Epithelial cell of prostate (primary cell): ENCODE results near the gene MYO16.

Experiments used
- DNase-seq: peaks from one replicate; pipeline ENCODE4 v3.0.0-alpha.2; 2011; ENCODE audit warnings: low read depth, low spot score
- H3K27ac ChIP-seq: fragments of 450-650 bp; 2 replicates; pipeline ENCODE4 v1.5.1; 2017; ENCODE audit warnings: mild to moderate bottlenecking

MYO16 gene

DNA sequence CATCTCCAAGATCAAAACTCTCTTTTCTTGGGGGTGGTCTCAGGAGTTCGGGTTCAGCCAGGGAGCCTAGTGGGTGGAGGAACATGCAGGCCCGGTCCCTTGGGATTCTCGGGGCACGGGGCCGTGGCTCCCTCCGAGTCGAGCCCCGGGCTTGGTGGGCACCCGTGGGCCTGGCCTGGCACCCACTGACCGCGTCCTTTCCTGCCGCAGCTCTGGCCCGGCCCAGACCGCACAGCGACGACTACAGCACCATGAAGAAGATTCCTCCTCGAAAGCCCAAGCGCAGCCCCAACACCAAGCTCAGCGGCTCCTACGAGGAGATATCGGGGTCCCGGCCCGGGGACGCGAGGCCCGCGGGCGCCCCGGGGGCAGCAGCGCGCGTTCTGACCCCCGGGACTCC lies 510.6 kb downstream of the MYO16 start:
- H3K27ac ChIP-seq: no peak overlapping the region
- DNase-seq: no peak

DNA sequence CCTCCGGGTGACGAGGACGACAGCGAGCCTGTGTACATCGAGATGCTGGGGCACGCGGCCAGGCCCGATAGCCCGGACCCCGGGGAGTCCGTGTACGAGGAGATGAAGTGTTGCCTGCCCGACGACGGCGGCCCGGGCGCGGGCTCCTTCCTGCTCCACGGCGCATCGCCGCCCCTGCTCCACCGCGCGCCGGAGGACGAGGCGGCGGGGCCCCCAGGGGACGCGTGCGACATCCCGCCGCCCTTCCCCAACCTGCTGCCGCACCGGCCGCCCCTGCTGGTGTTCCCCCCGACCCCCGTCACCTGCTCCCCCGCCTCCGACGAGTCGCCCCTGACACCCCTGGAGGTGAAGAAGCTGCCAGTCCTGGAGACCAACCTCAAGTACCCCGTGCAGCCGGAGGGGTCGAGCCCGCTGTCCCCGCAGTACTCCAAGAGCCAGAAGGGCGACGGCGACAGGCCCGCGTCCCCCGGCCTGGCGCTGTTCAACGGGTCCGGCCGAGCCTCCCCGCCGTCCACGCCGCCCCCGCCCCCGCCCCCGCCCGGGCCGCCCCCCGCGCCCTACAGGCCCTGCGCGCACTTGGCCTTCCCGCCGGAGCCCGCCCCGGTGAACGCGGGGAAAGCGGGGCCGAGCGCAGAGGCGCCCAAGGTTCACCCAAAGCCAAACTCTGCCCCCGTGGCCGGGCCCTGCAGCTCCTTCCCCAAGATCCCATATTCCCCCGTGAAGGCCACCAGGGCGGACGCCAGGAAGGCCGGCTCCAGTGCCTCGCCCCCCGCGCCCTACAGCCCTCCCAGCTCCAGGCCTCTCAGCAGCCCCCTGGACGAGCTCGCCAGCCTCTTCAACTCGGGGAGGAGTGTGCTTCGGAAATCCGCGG lies 511.3 kb downstream of the MYO16 start:
- H3K27ac ChIP-seq: no peak overlapping the region

DNA sequence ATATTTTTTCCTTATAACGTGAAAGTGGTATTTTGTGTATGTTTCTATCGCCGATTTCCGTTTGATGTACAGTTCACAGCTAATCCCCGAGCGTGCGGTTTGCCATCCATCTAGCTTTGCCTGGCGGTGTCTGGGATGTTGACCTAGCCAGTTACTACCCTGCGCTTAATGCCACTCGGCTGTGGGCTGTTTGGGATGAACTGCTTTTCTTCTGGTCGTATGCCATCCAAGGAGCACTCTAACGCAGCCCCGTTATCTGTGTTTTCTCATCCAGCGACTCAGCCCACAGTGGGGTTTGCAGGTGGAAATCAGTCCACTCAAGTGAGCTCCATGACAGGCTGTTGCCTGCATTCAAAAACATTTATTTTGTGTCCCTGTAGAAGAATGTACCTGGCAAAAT lies 512.3 kb downstream of the MYO16 start:
- H3K27ac ChIP-seq: no peak overlapping the region
- no peak for DNase-seq

More for the DNA sequence above, 511.3 kb downstream of the MYO16 start:
- DNase-seq: no peak

DNA sequence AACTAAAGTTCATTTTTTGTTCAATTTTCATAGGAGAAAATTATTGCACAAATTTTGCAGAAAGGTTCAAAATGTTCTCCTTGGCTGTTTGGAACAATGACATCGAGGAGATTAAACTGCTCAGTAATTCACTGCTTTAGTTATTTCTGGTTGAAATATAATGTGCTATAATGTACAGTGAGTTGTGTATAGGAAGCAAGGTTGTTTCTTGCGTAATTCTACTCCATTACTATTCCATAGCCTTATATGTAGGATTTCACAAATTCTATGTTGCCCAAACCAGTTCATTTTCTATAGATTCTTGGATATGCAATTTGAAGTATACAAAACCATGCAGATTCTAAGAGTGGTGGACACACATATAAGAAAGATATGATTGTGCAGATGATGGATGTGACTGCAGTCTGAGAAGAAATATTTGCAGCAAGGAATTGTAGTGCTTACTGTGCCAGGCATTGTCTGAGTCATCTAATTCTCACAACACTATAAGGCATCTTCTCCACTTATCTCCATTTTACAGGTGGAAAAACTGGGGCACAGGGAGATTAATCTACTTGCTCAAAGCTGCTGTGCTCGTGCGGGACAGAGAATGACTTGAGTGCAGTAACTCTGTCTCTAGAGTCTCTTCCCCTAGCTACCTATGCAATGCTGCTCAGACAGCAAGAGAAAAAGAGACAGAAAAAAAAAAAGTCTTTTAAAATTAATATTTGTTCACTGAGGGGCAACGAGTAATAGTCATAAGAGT lies 515.5 kb downstream of the MYO16 start:
- no peak overlapping the region for H3K27ac ChIP-seq
- DNase-seq: no peak

DNA sequence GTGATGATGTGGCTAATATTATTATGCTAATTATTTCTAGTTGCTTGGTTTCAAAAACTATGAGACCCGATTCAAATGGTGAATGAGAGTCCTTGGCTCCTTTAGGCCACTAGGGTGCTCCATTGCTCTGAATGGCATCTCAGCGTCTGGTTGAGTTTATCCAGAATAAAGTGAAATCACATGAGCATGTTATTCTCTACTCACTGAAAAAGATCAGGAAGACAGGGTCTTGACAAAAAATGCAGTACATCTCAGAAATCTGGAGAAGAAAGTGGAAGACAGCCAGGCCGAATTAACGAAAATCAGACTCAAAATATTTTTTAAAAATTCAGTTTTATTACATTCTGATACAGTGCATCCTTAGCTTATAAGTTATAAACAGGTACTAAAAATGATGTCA lies 516.2 kb downstream of the MYO16 start:
- H3K27ac ChIP-seq: no peak overlapping the region
- DNase-seq: no peak

DNA sequence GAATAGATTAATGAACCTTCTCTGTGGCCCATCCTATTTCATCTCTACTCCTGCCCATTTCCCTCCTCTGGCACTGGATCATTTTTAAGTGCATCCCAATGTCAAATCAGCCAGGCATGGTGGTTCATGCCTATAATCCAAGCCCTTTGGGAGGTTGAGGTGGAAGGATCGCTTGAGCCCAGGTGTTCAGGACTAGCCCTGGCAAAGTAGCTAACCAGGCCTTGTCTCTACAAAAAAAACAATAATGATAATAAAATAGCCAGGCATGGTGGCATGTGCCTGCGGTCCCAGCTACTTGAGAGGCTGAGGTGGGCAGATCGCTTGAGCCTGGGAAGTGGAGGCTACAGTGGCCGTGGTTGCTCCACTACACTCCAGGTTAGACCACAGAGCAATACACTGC lies 517.0 kb downstream of the MYO16 start:
- H3K27ac ChIP-seq: peak overlapping the region; percentile 84

DNA sequence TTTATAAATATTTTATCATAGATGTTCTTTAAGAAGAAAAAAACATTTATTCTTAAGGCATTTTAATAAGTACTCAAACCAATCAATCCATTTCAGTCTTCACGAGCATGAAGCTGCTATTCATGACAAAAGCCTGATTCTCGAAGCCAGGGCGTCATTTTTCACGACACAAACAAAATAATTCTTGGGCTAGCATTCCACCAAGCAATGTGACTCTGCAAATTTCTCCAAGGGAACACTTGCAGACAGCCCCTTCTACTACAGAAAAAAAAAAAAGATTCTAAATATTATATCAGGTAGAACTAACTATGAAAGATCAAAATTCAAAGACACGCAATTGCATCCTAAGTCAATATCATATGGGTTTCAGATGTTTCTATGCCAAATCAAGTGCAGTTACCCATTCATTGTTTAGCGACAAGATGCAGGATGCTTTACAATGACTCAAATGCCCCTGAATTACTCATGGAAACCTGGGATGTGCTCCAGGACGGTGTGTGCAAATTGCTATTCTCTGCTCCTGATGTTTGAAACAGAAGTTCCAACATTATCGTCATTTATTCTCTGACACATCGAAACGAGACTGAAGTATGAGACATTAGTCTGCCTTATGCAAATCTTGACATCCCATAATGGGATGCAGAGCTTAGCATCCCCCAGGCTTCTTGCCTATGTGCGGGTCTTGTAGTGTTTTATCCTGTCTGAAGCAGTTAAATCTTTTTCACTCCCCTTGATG lies 517.7 kb downstream of the MYO16 start:
- no peak for DNase-seq
- peak overlapping the region; percentile 84 for H3K27ac ChIP-seq

More for the DNA sequence above, 517.0 kb downstream of the MYO16 start:
- no peak for DNase-seq

DNA sequence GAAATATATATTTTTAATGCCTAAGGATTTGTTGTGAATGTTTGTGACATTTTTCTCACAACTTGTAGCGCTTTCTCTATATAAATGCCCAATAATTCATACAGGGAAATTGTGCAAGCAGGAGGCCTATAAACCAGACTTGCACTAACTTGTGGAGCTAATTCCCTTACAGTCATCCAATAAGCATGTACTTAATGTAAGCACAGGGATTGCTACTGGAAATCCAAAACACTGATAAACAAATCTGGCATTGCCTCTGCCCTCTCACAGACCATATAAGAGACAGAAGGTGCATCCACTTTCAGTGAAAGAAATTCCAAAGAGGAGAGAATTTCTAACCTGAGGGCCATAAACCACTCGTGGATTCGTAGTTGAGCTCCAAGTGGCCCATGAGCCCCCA lies 518.8 kb downstream of the MYO16 start:
- peak overlapping the region; percentile 84 for H3K27ac ChIP-seq
- DNase-seq: no peak

DNA sequence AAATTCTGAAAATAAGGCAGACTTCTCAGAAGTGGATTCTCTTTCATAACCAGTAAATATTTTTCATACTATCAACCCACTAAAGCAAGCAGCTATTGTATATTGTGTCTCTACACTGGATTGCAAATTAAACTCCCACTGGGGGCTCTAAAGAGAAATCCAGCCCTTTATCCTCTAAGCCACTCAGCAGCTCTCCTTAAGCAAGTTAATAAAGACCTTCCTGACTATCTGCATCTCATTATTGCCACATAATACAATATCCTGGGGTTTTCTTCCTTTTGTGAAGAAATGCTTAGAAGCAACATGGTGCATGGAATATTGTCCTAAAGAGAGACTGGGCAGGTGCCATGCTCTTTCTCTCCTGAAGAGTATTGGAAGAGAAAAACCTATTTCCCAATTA lies 521.3 kb downstream of the MYO16 start:
- no peak for DNase-seq
- H3K27ac ChIP-seq: peak overlapping the region; percentile 87

DNA sequence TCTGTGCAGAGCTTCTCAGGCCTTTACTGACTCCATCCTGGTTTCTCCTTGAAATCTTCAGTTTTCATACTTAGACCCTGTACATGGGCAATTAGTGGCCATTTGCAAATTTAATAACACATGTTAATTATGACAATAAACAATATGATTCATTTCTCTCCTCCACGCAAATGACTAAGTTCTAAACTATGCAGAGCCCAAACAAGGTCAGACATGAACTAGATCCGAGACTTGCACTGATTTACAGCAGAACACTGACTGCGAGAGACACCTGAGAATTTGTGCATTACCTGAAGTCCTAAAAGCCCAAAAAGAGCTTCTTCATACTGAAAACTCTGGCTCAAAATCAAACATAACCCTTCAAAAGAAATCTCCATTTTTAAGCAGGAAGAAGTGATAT lies 521.8 kb downstream of the MYO16 start:
- H3K27ac ChIP-seq: peak overlapping the region; percentile 87
- DNase-seq: no peak

DNA sequence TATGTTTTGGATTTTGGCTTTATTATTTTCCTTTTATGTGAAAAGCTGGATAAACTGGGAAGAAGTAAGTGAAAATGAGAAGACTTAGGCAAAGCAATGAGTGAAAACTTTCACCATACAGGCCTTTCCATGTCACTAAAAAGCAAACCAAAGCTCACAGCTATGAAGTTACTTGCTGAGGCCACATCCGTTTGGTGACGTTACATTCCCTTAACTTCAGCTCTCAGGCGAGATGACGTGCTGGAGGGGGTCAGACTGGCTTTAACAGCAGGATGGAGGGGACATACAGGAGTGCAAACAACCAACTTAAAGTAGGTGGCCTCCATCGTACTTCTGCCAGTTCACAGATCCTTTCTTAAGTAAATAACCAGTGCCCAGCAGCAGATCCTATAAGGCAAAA lies 522.3 kb downstream of the MYO16 start:
- peak overlapping the region; percentile 87 for H3K27ac ChIP-seq
- no peak for DNase-seq

DNA sequence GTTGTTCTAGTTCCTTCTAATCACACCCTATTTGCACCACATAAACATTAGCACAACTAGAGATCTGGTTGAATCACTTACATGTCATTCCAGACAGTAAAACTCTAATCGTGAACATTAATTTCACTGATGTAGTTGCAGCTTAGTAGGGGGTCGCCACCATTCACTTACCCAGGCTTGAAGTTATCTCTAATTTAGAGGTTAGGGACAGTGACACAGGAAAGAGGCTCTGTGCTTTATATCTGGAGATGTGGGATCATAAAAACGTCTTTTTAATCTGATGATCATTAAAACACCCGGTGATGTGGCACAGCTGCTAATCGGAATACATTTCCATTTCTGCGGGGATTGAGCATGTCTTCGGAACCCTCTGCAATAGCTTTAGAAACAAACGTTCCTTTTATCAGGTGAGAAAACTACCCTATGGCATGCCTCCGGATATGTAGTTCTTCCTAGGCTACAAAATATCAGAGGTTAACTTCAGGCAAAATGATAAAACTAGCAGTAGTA lies 523.0 kb downstream of the MYO16 start:
- DNase-seq: no peak
- H3K27ac ChIP-seq: peak overlapping the region; percentile 87

DNA sequence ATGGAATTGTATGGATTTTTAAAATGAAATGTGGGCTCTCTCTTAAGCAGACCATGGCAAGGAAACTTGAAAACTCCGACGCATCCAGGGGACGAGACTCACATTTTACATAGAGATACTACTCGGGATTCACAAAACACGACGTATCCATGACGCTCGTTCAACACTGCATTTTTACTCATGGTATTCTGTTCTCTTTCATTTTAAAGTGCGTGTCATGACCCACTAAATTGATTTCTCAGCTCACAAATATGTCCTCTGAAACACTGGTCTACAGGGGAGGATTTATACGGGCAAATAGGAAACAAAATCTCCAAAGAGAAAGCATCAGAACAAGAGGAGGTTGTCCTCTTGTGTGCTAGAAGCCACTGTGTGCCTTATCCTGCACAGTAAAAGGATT lies 523.5 kb downstream of the MYO16 start:
- no peak overlapping the region for H3K27ac ChIP-seq
- DNase-seq: no peak

DNA sequence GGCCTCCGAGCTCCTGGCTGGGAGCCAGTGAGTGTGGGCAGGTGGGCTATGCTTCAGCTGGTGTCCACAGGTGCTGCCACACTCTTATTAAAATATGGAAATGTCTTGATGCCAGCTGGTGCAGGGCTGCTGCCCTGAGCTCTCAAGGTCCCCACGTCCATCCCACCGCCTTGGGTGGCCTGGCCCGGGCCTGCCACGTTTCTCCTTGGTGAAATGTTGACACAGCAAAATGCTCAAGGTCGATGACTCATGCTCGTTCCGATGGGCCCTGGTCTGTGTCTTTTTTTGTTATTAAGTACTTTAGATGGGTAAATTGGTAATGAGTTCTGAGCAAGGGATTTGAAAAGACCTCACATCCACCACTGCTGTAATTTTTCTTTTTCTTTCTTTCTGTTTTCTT lies 524.7 kb downstream of the MYO16 start:
- DNase-seq: no peak
- no peak overlapping the region for H3K27ac ChIP-seq

DNA sequence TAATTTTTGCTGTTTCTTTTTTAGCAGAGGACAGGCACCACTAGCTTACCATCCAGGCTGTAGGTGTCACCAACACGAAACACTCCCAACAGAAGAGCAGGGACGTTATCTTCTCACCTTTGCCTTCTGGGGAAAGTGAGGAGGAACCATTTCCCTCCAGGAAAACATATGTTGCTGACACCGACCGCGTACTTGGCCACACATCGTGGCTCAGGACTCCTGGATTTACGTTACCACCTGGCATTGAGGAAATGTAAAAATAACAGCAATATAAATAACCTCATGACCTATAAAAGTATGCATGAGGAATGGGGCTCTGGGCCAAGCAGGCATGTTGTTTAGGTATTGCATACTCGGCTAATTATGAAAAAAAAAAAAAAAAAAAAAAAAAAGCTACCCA lies 525.1 kb downstream of the MYO16 start:
- H3K27ac ChIP-seq: peak overlapping the region; percentile 99
- no peak for DNase-seq

DNA sequence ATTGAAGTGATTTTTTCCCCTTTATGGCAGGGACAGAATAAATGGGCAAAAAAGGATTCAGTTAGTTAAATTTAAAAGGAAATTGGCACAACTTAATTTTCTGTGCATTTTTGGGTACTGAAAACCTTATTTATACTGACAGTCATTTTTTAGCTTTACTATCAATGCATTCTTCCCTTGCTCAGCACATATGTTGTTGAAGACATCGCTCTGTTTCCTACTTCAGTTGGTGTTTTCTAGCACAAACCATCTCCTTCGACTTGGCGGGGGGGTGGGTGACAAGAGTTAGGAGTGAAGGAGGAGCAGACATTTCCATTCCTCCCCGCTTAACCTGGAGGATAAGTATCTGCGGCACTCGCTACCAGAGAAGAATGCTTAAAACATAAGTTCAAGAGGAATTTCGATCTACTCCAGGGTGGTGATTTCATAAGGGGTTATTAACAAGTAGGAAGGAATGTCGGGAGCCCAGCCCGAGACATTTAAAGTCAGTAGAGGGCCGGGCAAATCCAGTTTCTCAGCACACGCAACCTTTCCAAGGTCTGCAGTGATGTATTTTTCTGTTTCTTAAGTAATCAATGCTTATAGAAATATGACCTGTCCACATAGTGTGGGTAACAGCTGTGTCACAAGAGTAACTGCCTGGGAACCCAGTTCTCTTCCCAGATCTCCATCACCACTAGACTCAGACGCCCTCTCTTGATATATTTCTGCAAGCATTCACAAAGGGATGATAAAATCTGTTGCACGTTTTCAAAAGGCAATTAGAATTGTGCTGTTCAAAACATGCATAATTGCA lies 525.8 kb downstream of the MYO16 start:
- H3K27ac ChIP-seq: peak overlapping the region; percentile 99
- no peak for DNase-seq

DNA sequence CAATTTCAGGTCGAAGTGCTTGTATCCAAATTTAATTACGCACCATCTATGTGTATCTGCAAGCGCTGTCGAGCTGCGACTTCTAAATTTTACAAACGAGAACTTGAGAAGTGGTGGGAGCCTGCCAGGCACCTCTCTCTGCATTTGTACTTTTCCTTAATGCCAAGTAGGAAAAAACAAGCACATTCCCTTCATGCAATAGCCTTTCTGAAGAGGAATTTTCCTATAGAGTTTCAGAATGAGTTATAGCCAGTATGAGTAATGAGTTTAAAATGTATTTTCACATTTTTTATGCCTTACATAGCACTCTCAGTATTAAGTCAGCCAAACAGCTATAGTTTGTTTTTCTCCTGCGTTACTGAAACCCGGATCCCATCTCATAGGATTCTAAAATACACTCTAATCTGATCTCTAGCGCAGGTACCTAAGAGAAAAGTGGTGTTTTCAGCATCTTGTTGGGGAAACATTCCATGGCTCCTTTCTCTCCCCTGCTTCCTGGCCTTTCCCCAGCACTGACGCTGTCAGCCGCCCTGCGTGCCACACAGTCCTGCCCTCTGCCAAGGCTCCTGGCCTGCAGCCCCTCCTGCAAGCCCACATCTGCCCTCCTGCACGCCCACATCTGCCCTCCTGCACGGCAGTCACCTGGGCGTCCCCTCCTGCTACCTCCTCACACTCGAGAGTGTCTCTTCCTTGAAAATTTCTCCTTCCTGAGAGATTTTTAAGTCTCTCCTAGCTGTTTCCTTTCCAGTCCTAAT lies 526.9 kb downstream of the MYO16 start:
- H3K27ac ChIP-seq: peak overlapping the region; percentile 99
- no peak for DNase-seq

DNA sequence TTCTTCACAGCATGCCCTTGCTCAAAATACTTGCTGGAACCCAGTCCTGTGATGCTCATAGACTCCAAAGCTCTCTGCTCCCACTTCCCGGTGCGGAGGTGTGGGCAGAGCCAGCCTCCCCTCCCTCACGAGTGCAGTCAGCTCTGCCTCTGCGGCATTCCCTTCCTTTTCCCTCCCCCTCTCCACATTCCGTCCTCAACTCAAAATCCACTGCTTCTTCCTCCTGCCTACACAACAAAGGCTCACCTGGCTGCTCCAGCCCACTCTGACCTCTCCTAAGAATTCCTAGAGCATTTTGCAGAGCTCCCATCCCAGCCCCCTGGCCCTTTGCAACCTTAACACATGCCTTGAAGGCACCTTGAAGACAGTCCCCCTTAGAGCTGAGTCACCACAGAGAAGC lies 527.9 kb downstream of the MYO16 start:
- DNase-seq: no peak
- peak overlapping the region; percentile 99 for H3K27ac ChIP-seq

DNA sequence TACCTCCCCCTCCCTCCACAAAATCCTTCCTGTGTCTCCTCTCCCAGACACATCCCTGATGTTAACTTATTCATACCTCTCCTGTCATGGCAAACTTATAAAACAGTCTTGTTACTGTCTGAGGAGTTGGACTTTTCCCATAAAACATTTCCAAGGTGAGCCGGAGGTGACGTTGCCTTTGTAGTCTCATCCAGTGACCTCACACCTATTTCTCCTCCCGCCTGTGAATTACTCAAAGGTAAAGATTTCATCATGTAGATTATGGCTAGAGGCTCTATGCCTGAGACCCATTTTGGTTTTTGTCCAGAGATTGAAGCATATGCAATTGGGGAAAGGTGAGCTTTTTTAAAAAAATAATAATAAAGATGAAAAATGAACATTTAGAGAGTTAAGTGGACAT lies 529.0 kb downstream of the MYO16 start:
- H3K27ac ChIP-seq: peak overlapping the region; percentile 99
- DNase-seq: no peak
